Gastrocnemius medialis (tissue), 4 donors: ENCODE measurements around the gene GLB1L.

Experiments
- CTCF ChIP-seq, 5 experiments: fragments of 450-650 bp in 3 of 5; fragments of 200-600 bp in 2 of 5; sonication (generic) in 2 of 5; IDR thresholded peaks in 4 of 5; conservative IDR thresholded peaks in 1 of 5; 1 replicate in 4 of 5; 2 replicates in 1 of 5; pipeline ENCODE4 v1.5.1; 2016 to 2019; ENCODE audit warnings: antibody characterized with exemption in 5 of 5, mild to moderate bottlenecking in 3 of 5, moderate library complexity in 3 of 5
- POLR2A ChIP-seq, 2 donors: fragments of 450-650 bp; IDR thresholded peaks; one replicate each; pipeline ENCODE4 v1.6.1; 2017; ENCODE audit warnings: antibody characterized with exemption in 2 of 2, mild to moderate bottlenecking in 2 of 2, moderate library complexity in 2 of 2

GRCh38 chr2:219252570-219252899 lies 7.3 kb upstream of the GLB1L start:
- no peak for TF ChIP-seq CTCF (IDR thresholded peaks at IDR 0.05 in 4 of 5, conservative IDR thresholded peaks at IDR 0.05 in 1 of 5)
- no peak for TF ChIP-seq POLR2A (IDR thresholded peaks at IDR 0.05)
